ENCODE results near the gene CSH2. TPM values are rescaled to one million over a fixed set of nuclear protein-coding genes. Genes with fewer than 3 reads are reported as not detected.

Gene CSH2
- total RNA-seq, 1 donor from 2014 or later = not detected

- Mint-ChIP-seq H3K27me3 (no peaks in the 10 kb centered on the region), H3K9me3 (no peaks in the 10 kb centered on the region), H3K27ac (peak overlapping the region; percentile 93), H3K4me3 (peak overlapping the region; percentile 98), H3K36me3 (ENCODE audit: low read depth) (peaks cover 13% of the 10 kb centered on the region), H3K4me1 (peaks cover 26% of the 10 kb centered on the region)
- intact Hi-C loops (cut with micrococcal nuclease) = loop anchor here (5.0 kb wide), 2 partner anchors 288 to 307 kb away; partner anchors contain the start of gene DCAF7
- no peak for DNase-seq
Measured at GRCh38 chr17:63840591-63841349, 32.7 kb downstream of the CSH2 start.

- no peaks in the 10 kb centered on the region for H3K9me3 Mint-ChIP-seq
- intact Hi-C loops (cut with micrococcal nuclease) = no loop called here
- H3K4me3 Mint-ChIP-seq = peak overlapping the region; percentile 55
- H3K4me1 Mint-ChIP-seq = peaks cover 29% of the 10 kb centered on the region
- DNase-seq = no peak
- H3K36me3 Mint-ChIP-seq (ENCODE audit: low read depth) = peaks cover 27% of the 10 kb centered on the region
- no peak overlapping the region for H3K27ac Mint-ChIP-seq
- no peaks in the 10 kb centered on the region for H3K27me3 Mint-ChIP-seq
Measured at GRCh38 chr17:63838631-63839171, 34.8 kb downstream of the CSH2 start.

- Mint-ChIP-seq H3K27me3 (no peaks in the 10 kb centered on the region), H3K4me1 (peaks cover 26% of the 10 kb centered on the region), H3K4me3 (no peak overlapping the region), H3K9me3 (no peaks in the 10 kb centered on the region), H3K27ac (no peak overlapping the region), H3K36me3 (ENCODE audit: low read depth) (peaks cover 33% of the 10 kb centered on the region)
- no peak for DNase-seq
- intact Hi-C loops (cut with micrococcal nuclease) = no loop called here
Measured at GRCh38 chr17:63837962-63838600, 35.4 kb downstream of the CSH2 start.

GRCh38 chr17:63837480-63837879 is 36.0 kb downstream of the CSH2 start:
- no peaks in the 10 kb centered on the region for H3K27me3 Mint-ChIP-seq
- no peak overlapping the region for H3K4me3 Mint-ChIP-seq
- H3K36me3 Mint-ChIP-seq (ENCODE audit: low read depth) = peaks cover 33% of the 10 kb centered on the region
- H3K4me1 Mint-ChIP-seq = peaks cover 26% of the 10 kb centered on the region
- no peak for DNase-seq
- H3K9me3 Mint-ChIP-seq = no peaks in the 10 kb centered on the region
- intact Hi-C loops (cut with micrococcal nuclease) = no loop called here
- no peak overlapping the region for H3K27ac Mint-ChIP-seq

GRCh38 chr17:63836811-63837210 is 36.7 kb downstream of the CSH2 start:
- no peaks in the 10 kb centered on the region for H3K9me3 Mint-ChIP-seq
- DNase-seq = no peak
- no peak overlapping the region for H3K27ac Mint-ChIP-seq
- intact Hi-C loops (cut with micrococcal nuclease) = no loop called here
- H3K27me3 Mint-ChIP-seq = no peaks in the 10 kb centered on the region
- H3K4me3 Mint-ChIP-seq = no peak overlapping the region
- H3K36me3 Mint-ChIP-seq (ENCODE audit: low read depth) = peaks cover 40% of the 10 kb centered on the region
- H3K4me1 Mint-ChIP-seq = peaks cover 26% of the 10 kb centered on the region

- H3K4me1 Mint-ChIP-seq = peaks cover 28% of the 10 kb centered on the region
- H3K27me3 Mint-ChIP-seq = no peaks in the 10 kb centered on the region
- intact Hi-C loops (cut with micrococcal nuclease) = loop anchor here (2.0 kb wide), 1 partner anchor 136 kb away; no protein-coding TSS in a partner anchor
- H3K9me3 Mint-ChIP-seq = no peaks in the 10 kb centered on the region
- H3K4me3 Mint-ChIP-seq = no peak overlapping the region
- peaks cover 50% of the 10 kb centered on the region for H3K36me3 Mint-ChIP-seq (ENCODE audit: low read depth)
- H3K27ac Mint-ChIP-seq = no peak overlapping the region
- DNase-seq = no peak
Measured at GRCh38 chr17:63835167-63835720, 38.2 kb downstream of the CSH2 start.

- Mint-ChIP-seq H3K4me3 (no peak overlapping the region), H3K27me3 (no peaks in the 10 kb centered on the region), H3K4me1 (peaks cover 34% of the 10 kb centered on the region), H3K9me3 (no peaks in the 10 kb centered on the region), H3K27ac (peak overlapping the region; percentile 85), H3K36me3 (ENCODE audit: low read depth) (peaks cover 55% of the 10 kb centered on the region)
- peak; percentile 90 for DNase-seq
- intact Hi-C loops (cut with micrococcal nuclease) = loop anchor here (2.0 kb wide), 1 partner anchor 136 kb away; no protein-coding TSS in a partner anchor
Measured at GRCh38 chr17:63834431-63835166, 38.9 kb downstream of the CSH2 start.

GRCh38 chr17:63833741-63834373 is 39.6 kb downstream of the CSH2 start:
- H3K27me3 Mint-ChIP-seq = no peaks in the 10 kb centered on the region
- no peak overlapping the region for H3K4me3 Mint-ChIP-seq
- peak overlapping the region; percentile 58 for H3K27ac Mint-ChIP-seq
- no peaks in the 10 kb centered on the region for H3K9me3 Mint-ChIP-seq
- DNase-seq = no peak
- intact Hi-C loops (cut with micrococcal nuclease) = loop anchor here (2.0 kb wide), 1 partner anchor 135 kb away; no protein-coding TSS in a partner anchor
- peaks cover 37% of the 10 kb centered on the region for H3K4me1 Mint-ChIP-seq
- H3K36me3 Mint-ChIP-seq (ENCODE audit: low read depth) = peaks cover 62% of the 10 kb centered on the region

GRCh38 chr17:63833026-63833740 is 40.3 kb downstream of the CSH2 start:
- Mint-ChIP-seq H3K27me3 (no peaks in the 10 kb centered on the region), H3K4me3 (no peak overlapping the region), H3K4me1 (peaks cover 41% of the 10 kb centered on the region), H3K36me3 (ENCODE audit: low read depth) (peaks cover 68% of the 10 kb centered on the region), H3K9me3 (no peaks in the 10 kb centered on the region), H3K27ac (no peak overlapping the region)
- intact Hi-C loops (cut with micrococcal nuclease) = no loop called here
- no peak for DNase-seq

GRCh38 chr17:63832455-63832854 is 41.0 kb downstream of the CSH2 start:
- DNase-seq = no peak
- Mint-ChIP-seq H3K4me3 (no peak overlapping the region), H3K4me1 (peaks cover 44% of the 10 kb centered on the region), H3K9me3 (no peaks in the 10 kb centered on the region), H3K36me3 (ENCODE audit: low read depth) (peaks cover 73% of the 10 kb centered on the region), H3K27ac (peak overlapping the region; percentile 25), H3K27me3 (no peaks in the 10 kb centered on the region)
- intact Hi-C loops (cut with micrococcal nuclease) = no loop called here

- peaks cover 44% of the 10 kb centered on the region for H3K4me1 Mint-ChIP-seq
- intact Hi-C loops (cut with micrococcal nuclease) = no loop called here
- no peak overlapping the region for H3K4me3 Mint-ChIP-seq
- H3K9me3 Mint-ChIP-seq = no peaks in the 10 kb centered on the region
- H3K36me3 Mint-ChIP-seq (ENCODE audit: low read depth) = peaks cover 77% of the 10 kb centered on the region
- DNase-seq = no peak
- H3K27ac Mint-ChIP-seq = peak overlapping the region; percentile 56
- no peaks in the 10 kb centered on the region for H3K27me3 Mint-ChIP-seq
Measured at GRCh38 chr17:63832014-63832413, 41.5 kb downstream of the CSH2 start.

- Mint-ChIP-seq H3K36me3 (ENCODE audit: low read depth) (peaks cover 78% of the 10 kb centered on the region), H3K9me3 (no peaks in the 10 kb centered on the region), H3K4me3 (no peak overlapping the region), H3K27ac (no peak overlapping the region), H3K27me3 (no peaks in the 10 kb centered on the region), H3K4me1 (peaks cover 44% of the 10 kb centered on the region)
- intact Hi-C loops (cut with micrococcal nuclease) = no loop called here
- DNase-seq = no peak
Measured at GRCh38 chr17:63831505-63831904, 42.0 kb downstream of the CSH2 start.

Data from activated CD4-positive, alpha-beta T cell treated with anti-CD3 and anti-CD28 coated beads, Interleukin-2, amount 10 ng/mL, durations not matched to agents 24 days and 14 days (primary cell).